ENCODE measurements around the gene GLB1L3. TPM values are rescaled to one million over a fixed set of nuclear protein-coding genes. Genes with fewer than 3 reads are reported as not detected.
"Not testable (repeated sequence)": the region's sequence is repeated elsewhere in the genome, so short reads cannot be mapped to it uniquely, and the experiment has no call there.

Gene GLB1L3
- total RNA-seq, 1 donor from 2014 or later: not detected

GRCh38 chr11:134270250-134270714, 5.9 kb upstream of the GLB1L3 start:
- no peak for DNase-seq (ENCODE audit: missing footprints)
- intact Hi-C loops (cut with DNase I): no loop called here
- no peak for ATAC-seq

GRCh38 chr11:134271978-134272377, 4.2 kb upstream of the GLB1L3 start:
- ATAC-seq: no peak

GRCh38 chr11:134272381-134273316, 3.5 kb upstream of the GLB1L3 start:
- ATAC-seq (peak; percentile 67), DNase-seq (ENCODE audit: missing footprints) (no peak)
- intact Hi-C loops (cut with DNase I): no loop called here

More at GRCh38 chr11:134271978-134272377, 4.2 kb upstream of the GLB1L3 start:
- DNase-seq (ENCODE audit: missing footprints): no peak
- intact Hi-C loops (cut with DNase I): no loop called here

GRCh38 chr11:134273317-134273712, 2.9 kb upstream of the GLB1L3 start:
- ATAC-seq: no peak
- intact Hi-C loops (cut with DNase I): no loop called here
- DNase-seq (ENCODE audit: missing footprints): no peak

GRCh38 chr11:134275188-134275533, 1.0 kb upstream of the GLB1L3 start:
- ATAC-seq: no peak
- DNase-seq (ENCODE audit: missing footprints): no peak
- intact Hi-C loops (cut with DNase I): no loop called here

DNA sequence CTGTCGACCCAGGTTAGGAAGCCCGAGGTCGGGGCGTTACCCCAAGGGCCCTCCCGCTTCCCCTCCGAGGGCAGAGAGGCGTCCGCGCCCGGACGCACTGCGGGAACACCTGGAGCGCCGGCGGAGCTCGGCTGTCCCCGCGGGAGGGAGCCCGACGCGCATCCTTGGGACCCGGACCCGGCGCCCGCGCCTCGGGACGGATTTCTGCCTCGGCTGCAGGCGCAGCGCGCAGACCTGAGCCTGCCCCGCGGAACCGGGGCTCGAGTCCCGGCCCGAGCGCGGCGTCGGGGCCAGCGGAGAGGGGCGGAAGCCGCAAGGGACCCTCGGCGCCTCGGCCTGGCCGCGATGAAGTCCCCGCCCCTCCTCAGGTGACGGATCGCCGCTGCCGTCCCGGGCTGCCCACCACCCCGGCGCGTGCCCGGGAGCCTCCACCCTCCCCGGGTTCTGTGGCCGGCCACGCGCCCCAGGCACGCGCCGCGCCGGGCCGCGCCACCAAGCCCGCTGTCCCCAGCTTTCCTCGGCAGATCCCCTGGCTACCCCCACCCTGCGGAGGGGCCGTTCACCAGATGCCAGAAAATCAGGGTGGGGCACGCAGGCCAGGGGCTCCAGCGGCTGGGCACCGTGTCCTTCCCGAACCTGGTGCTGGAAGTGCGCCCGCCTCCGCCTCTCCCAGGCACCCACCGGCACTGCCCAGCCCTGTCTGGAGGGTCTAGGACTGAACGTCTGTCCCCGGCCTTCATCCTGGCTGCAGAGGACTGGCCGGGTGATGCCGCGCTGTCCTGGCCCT, 410 bp downstream of the GLB1L3 start:
- intact Hi-C loops (cut with DNase I): no loop called here
- no peak for DNase-seq (ENCODE audit: missing footprints)
- no peak for ATAC-seq

GRCh38 chr11:134277183-134278001, 1.2 kb downstream of the GLB1L3 start:
- ATAC-seq (no peak), DNase-seq (ENCODE audit: missing footprints) (no peak)
- intact Hi-C loops (cut with DNase I): no loop called here

GRCh38 chr11:134278356-134278755, 2.2 kb downstream of the GLB1L3 start:
- intact Hi-C loops (cut with DNase I): no loop called here
- no peak for DNase-seq (ENCODE audit: missing footprints)
- no peak for ATAC-seq

DNA sequence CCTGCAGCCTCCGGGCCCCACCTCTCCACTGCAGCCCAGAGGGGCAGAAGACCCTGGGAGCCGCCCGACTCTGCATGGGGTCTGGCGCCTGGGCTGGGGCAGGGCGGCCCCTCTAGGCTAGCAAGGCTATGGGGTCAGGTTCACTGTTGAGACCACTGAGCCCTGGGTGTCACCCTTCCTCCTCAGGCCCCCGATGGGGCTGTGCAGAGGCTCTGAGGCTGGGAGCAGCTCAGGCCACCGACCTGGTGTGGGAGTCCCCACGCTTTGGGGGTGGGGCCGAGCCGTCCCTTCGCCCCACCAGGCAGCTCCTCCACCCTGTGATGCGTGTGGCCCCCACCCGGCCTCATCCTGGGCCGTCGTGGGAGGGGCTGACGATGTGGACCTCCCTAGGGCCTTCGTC, 5.5 kb downstream of the GLB1L3 start:
- DNase-seq (ENCODE audit: missing footprints); intact Hi-C loops (cut with DNase I); ATAC-seq: not testable (repeated sequence)

GRCh38 chr11:134282121-134283045, 6.2 kb downstream of the GLB1L3 start:
- ATAC-seq (peak; percentile 65), DNase-seq (ENCODE audit: missing footprints) (no peak)
- intact Hi-C loops (cut with DNase I): no loop called here

- no peak for DNase-seq (ENCODE audit: missing footprints)
Measured at GRCh38 chr11:134283461-134284230, 7.5 kb downstream of the GLB1L3 start.

DNA sequence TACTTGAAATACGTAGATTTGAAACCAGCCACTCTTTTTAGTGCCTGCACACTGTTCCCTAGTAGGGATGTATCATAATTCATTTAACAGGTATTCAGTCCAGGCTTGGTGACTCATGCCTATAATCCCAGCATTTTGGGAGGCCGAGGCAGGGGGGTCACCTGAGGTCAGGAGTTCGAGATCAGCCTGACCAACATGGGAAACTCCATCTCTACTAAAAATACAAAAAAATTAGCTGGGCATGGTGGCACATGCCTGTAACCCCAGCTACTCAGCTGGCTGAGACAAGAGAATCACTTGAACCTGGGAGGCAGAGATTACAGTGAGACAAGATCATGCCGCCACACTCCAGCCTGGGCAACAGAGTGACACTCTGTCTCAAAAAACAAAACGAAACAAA, 8.2 kb downstream of the GLB1L3 start:
- ATAC-seq; DNase-seq (ENCODE audit: missing footprints); intact Hi-C loops (cut with DNase I): not testable (repeated sequence)

More at GRCh38 chr11:134283461-134284230, 7.5 kb downstream of the GLB1L3 start:
- intact Hi-C loops (cut with DNase I): no loop called here
- no peak for ATAC-seq

DNA sequence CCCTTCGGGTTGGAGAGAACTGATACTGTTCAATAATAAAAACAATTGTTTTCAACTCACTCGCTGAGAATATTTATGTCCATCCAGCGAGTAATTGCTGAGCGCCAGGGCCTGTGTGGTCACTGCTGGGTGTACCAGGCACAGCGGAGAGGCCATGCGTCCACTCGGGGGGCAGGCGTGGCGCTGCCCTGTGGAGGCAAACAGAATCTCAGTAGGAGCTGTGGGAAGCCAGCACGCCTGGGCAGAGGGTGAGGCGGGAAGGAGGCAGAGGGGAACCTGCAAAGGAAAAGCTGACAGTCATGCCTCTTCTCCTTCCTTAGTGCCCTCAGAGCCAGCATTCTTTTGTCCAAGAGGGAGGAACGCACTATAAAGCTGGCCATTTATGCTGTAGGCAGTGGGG, 11.4 kb downstream of the GLB1L3 start:
- DNase-seq (ENCODE audit: missing footprints): no peak
- intact Hi-C loops (cut with DNase I): no loop called here
- ATAC-seq: no peak

DNA sequence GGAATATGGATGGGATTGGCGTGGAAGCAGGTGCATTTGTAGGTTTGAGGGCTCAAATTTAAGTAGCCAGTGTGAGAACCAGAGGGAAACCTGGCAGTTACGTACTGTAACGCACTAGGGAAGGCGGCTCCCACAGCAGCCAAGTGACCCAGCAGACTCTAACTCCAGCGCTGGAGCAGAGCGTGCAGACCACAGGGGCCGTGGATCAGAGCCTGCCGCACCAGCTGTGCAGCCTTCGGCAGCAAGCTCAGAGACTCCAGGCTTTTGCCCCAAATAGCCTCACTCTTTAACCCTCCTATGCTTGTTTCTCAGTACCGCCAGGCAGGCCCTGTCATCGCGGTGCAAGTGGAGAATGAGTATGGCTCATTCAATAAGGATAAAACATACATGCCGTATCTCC, 12.3 kb downstream of the GLB1L3 start:
- DNase-seq (ENCODE audit: missing footprints): no peak
- no peak for ATAC-seq
- intact Hi-C loops (cut with DNase I): no loop called here

DNA sequence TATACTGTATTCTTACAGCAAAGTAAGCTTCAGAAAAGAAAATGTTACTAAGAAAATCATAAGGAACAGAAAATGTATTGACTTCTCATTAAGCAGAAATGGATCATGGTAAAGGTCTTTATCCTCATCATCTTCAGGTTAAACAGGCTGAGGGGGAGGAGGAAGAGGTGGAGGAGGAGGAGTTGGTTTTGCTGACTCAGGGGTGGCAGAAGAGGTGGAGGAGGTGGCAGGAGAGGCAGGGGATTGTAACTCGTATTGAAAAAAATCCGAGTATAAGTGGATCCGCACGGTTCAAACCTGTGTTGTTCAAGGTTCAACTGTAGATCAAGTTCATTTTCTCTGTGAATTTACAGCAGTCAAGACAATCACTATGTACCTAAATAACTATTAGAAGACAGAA, 13.0 kb downstream of the GLB1L3 start:
- no peak for ATAC-seq
- intact Hi-C loops (cut with DNase I): no loop called here
- no peak for DNase-seq (ENCODE audit: missing footprints)

DNA sequence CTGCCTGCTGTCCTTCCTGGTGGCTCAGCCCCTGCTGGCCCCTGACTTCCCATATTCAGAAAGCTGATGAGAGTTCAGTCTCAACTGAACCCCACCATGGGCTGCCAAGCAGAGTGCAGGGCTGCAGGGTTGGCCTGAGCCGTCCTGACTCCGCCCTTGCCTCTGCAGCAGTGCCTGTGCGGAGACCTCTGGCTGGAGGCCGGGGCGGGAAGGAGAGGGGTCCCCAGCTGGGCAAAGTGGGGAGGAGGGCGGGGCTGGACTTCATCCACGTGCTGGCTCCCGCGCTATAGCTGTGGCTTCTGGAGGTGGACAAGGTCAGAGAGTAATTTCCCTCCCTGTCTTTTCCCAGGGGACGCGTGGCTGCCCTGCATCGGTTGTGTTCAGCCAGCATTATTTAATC, 13.6 kb downstream of the GLB1L3 start:
- no peak for DNase-seq (ENCODE audit: missing footprints)
- ATAC-seq: peak; percentile 50
- intact Hi-C loops (cut with DNase I): no loop called here

- DNase-seq (ENCODE audit: missing footprints): no peak
- intact Hi-C loops (cut with DNase I): no loop called here
Measured at GRCh38 chr11:134290646-134291045, 14.5 kb downstream of the GLB1L3 start.

More at GRCh38 chr11:134290646-134291045, 14.5 kb downstream of the GLB1L3 start:
- ATAC-seq: no peak

Measured in Right ventricle myocardium inferior (tissue), 1 donor.